Breast epithelium (tissue), 3 donors: ENCODE data around the gene PAFAH1B1.

Experiments used
- CTCF ChIP-seq, 3 donors: fragments of 450-650 bp; IDR thresholded peaks; one replicate each; pipeline ENCODE4 v1.5.1; 2016 to 2017; ENCODE audit warnings: antibody characterized with exemption in 3 of 3, mild to moderate bottlenecking in 3 of 3, moderate library complexity in 3 of 3
- POLR2A ChIP-seq: fragments of 450-650 bp; IDR thresholded peaks from one replicate; pipeline ENCODE4 v1.6.1; 2016; ENCODE audit warnings: antibody characterized with exemption, mild to moderate bottlenecking, moderate library complexity
- POLR2AphosphoS5 ChIP-seq, 3 donors: sonication (generic); formaldehyde crosslinking; IDR thresholded peaks; one replicate each; pipeline ENCODE4 v1.6.1; 2017; ENCODE audit warnings: antibody characterized with exemption in 3 of 3

- TF ChIP-seq CTCF (IDR thresholded peaks at IDR 0.05) (no peak), POLR2A (no peak), POLR2AphosphoS5 (IDR thresholded peaks at IDR 0.05) (no peak)
Observed at GRCh38 chr17:2724784-2725164, 131.3 kb downstream of the PAFAH1B1 start.
